IPS-18c (cell line): ENCODE measurements around the gene CACNA1B.
"Not testable (repeated sequence)": the region's sequence is repeated elsewhere in the genome, so short reads cannot be mapped to it uniquely, and the experiment has no call there.

ENCODE experiments used
- H3K4me3 ChIP-seq: 2 replicates; pipeline ENCODE4 v1.7.0; 2013; ENCODE audit warnings: low read depth, mild to moderate bottlenecking, low read length, moderate library complexity; ENCODE audit not compliant: insufficient read depth
- H3K9me3 ChIP-seq: one replicate; pipeline ENCODE4 v1.6.1; 2013; ENCODE audit warnings: mild to moderate bottlenecking, low read length, moderate library complexity; ENCODE audit not compliant: control insufficient read depth, insufficient read depth

CACNA1B gene

DNA sequence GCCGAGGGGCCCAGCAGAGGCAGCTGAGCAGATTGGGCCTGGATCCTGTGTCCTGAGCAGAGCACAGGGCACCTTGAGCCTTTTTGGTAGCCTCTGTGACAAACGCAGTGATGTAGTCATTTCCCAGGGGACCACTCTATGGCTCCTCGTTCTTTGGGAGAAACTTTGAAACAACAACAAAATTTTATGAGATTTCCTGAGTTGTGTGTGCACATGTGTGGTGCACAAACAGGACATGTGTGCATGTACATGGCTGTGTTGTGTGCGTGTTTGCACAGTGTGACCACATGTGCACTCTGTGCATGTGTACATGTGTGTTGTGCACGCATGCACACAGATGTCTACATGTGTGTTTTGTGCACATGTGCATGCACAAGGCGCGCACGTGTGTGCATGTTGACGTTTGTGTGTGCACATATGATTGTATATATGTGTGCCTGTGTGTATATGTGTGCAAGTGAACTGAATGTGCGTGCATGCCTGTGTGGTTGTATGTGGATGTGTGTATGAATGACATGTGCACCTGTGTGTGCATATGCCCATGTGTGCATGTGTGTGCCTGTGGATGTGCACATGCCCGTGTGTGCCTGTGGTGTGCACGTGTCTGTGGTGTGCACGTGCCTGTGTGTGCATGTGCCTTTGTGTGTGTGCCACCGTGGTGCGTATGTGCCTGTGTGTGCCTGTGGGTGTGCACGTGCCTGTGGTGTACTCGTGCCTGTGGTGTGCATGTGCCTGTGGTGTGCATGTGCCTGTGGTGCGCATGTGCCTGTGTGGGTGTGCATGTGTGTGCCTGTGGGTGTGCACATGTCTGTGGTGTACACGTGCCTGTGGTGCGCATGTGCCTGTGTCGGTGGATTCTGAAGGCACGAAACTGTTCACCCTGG is 221.6 kb downstream of the CACNA1B start:
- no peaks in the 10 kb centered on the region for H3K9me3 ChIP-seq
- no peak overlapping the region for H3K4me3 ChIP-seq

DNA sequence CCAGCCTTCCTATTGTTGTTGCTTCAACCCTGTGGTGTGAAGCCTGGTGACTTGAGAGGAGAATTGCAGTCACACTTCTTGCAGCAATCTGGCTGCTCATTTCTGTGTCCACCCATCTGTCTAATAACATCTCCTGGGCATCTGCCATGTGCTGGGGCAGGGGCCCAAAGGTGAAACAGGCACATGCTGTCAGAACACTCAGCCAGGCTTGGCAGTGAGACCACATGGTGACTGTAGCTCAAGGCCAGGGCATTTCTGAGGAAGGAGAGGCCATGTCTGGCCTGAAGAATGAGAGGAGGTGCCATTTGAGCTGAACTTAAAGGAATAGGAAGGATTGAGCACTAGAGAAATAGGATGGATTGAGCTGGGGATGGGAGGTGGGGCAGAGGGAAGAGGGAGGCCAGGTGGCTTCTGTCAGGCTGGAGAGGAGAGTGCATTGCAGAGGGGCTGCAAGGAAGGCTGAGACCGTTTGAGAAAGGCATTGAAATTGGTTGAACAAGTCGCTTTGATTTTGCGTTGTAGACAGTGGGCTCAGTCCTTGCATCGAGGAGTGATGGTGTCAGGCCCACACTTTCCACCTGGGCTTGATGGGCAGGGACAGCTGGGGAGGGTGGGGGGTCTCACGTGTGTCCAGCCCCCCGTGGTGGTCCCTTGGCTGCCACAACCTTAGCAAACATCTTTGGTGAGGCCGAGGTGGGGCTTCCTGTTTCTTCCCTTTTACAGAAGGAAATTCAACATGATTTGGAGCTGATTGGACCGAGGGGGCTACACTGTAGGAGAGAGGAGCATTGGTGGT is 222.4 kb downstream of the CACNA1B start:
- Histone ChIP-seq H3K9me3 (no peaks in the 10 kb centered on the region), H3K4me3 (no peak overlapping the region)

DNA sequence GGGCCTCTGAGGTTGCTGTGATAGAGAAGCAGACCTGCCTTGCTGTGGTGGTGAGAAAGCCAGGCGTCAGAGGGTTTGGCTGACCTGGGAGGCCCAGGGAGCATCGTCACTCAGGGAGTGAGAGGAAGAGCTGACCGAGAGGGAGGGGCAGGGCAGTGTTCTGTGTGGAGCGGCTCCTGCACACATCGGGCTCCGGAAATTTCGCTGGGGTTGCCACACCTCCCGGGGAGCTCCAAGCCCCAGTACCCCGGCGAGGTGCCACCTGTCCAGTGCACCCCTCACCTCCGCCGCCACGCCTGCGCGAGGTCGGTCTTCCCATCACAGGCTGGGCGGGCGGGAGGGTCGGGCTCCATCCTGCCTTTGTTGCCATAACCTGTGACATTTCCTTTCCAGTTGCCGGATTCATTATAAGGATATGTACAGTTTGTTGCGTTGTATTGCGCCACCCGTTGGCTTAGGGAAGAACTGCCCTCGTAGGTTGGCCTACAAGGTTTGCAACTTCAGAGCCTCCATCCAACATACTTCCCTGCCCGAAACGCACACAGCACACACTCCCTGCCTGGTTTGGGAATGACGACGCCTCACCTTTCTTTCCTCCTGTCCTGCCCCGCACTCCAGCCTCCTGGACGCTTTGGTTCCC is 223.2 kb downstream of the CACNA1B start:
- no peak overlapping the region for H3K4me3 ChIP-seq
- no peaks in the 10 kb centered on the region for H3K9me3 ChIP-seq

DNA sequence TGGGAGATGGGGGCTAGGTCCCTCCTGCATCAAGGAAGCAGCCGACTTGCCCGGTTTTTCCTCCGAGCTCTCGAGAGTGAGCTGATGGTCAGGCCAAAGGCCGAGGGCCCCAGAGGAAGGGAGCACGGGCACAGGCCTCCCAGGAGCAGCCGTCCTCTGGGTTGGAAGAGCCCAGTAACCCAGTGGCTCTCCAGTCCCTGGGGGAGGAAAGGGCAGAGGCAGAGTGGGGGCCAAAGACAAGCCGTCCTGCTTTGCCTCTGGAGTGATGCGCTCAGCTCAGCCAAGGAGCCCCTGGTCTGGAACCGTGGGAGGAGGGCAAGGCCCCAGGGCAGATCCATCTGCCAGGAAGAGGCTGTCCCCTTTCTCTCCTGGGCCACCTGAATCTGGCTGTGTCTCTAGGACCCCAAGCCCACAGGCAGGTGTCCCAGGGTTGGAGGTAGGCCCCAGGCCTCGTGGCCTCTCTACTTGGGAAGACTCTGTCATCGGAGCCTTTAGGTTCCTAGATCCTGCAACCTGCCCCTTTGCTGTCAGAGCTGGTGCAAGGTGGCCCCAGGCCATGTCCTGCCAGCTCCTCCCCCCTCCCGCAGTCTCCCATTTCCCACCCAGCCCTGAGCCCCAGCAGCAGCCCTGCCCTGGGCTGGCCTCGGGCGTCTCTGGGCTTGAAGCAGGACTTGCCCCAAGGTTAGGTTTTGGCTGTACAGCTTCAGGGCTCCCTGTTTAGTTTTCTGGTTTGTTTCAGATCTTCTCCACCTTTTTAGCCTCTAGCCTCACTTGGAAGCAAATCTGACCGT is 224.1 kb downstream of the CACNA1B start:
- no peak overlapping the region for H3K4me3 ChIP-seq
- no peaks in the 10 kb centered on the region for H3K9me3 ChIP-seq

DNA sequence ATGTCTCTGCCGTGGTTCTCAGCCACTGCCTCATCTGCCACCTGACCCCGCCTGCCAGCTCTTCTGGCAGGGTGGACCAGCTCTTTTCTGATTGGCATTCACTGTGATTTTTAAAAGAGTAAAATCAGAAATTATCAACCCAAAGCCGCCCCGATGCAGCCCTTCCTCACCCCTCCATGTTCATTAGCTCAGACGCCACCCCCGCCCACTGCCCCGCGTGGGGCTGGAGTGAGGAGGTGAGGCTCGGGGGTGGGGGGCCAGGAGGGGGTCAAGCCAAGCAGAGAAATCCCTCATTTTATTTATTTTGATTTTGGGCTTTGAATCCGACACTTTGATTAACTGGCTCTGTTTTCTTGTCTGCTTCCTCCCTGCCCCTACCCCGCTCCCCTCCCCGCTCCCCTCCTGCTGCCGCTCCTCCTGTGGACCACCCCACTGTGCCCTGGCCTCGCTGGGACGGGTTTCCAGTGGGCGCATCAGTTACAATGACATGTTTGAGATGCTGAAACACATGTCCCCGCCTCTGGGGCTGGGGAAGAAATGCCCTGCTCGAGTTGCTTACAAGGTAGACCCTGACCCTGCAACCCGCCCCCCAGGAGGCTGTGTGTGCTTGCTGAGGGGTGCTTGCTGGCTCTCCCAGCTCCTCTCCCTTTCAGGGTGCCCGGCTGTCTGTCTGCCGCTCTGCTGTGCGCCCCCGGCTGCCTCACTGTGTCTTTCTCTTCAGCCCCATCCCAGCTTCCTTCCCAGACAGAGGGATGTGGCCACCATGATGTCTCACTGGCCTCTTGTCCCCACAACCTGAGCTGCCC is 224.9 kb downstream of the CACNA1B start:
- peaks cover 2% of the 10 kb centered on the region for H3K9me3 ChIP-seq
- no peak overlapping the region for H3K4me3 ChIP-seq

DNA sequence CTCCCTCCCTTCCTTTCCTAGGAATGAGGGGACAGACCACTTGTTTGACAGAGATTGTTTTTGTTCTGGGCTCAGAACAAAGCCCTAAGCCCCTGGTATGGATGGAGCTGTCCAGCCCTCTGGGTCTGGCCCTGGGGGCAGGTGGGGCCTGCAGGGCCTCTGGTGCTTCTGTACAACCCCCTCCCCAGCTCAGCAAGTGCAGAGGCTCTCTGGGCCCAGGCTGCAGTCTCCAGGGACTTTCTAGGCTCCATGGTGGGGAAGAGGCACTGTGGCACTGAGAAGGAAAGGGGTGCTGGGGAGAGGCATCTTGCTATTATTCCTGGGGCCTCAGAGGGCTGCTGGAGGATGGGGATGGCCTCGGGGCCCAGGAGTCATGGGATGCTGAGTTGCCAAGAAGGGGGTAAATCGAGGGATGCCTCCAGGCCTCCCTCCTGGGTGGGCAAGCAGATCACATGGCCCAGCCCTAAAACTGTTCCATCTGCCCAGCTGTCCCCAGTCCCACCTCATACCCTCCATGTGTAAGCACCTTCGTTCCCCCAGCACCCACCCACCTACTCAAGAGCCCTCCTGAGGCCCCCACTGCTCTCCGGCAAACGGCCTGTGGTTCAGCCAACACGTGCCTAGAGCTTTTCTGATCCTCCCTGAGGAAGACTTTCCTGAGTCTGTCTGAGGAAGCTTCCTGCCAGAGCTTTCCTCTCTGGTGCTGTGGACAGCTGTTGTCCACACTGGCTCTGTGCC is 225.7 kb downstream of the CACNA1B start:
- Histone ChIP-seq H3K4me3 (no peak overlapping the region), H3K9me3 (peaks cover 2% of the 10 kb centered on the region)

DNA sequence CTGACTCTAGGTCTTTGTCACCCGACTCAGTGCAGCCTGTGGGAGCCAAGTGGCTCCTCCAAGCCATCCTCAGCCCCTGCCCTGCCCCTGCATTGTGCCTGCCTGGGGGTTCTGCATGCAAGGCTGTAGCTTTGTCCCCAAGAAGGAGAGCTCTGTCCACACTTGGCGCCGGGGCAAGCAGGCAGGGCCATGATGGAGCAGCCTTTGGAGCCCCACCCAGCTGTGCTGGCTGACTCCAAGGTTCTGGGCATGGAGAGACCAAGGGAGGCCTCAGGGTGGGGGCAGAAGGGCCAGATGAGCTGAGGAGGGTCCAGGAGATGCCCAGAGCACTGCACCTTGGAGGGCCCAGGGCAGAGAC is 226.2 kb downstream of the CACNA1B start:
- no peak overlapping the region for H3K4me3 ChIP-seq
- peaks cover 2% of the 10 kb centered on the region for H3K9me3 ChIP-seq

DNA sequence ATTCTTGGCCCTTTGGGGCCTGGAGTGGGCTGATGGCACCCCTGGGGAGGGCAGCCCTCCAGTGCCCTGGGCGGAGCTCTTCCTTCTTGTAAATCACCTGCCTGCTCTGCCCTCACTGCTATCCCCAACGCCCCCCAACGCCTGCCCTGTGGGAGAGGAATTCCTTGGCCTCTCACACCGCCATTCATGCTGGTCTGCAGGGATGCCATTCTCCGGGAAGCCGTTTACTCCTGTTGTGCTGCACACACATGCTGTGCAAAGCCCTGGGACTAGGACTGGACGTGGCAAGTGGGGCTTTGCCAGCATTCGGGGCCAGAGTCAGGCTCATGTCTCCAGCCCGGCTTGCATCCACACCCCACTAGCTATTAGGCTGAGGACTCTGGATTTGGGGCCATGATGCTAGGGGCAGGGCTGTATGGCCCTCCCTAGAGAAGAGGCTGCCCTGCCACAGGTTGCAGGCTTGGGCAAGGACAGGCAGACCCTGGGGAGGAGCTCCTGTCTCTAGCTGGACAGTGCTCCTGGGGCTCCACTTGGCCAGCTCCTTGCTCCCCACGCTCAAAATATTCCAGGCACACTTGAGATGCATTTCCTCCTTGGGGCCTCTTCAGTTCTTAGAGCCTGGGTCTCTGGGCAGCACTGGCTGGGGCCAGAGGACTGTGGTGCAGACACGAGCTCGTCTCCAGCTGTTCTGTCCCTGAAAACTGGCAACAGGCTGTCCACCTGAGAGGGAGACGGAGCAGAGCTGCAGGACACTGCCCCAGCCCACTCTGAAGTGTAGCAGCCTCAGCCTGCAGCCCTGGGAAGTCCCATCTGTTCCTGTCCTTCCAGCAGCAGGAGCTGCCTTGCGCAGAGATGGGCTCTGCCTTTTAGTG is 226.9 kb downstream of the CACNA1B start:
- Histone ChIP-seq H3K9me3 (peaks cover 2% of the 10 kb centered on the region), H3K4me3 (no peak overlapping the region)

DNA sequence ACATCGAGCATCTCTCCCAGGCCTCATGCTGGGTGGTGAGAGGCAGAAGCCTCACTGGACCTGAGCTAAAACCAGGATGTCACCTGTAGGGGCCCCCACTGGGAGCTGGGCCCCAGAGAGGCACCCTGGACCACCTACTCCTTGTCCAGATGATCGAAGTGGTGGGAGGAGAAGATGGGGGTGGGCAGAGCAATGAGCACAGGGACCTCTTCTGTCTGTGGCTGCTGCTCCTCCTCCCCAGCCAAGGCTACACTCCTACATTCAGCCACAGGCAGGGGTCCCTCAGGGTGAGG is 227.5 kb downstream of the CACNA1B start:
- Histone ChIP-seq H3K9me3 (peaks cover 2% of the 10 kb centered on the region), H3K4me3 (no peak overlapping the region)

DNA sequence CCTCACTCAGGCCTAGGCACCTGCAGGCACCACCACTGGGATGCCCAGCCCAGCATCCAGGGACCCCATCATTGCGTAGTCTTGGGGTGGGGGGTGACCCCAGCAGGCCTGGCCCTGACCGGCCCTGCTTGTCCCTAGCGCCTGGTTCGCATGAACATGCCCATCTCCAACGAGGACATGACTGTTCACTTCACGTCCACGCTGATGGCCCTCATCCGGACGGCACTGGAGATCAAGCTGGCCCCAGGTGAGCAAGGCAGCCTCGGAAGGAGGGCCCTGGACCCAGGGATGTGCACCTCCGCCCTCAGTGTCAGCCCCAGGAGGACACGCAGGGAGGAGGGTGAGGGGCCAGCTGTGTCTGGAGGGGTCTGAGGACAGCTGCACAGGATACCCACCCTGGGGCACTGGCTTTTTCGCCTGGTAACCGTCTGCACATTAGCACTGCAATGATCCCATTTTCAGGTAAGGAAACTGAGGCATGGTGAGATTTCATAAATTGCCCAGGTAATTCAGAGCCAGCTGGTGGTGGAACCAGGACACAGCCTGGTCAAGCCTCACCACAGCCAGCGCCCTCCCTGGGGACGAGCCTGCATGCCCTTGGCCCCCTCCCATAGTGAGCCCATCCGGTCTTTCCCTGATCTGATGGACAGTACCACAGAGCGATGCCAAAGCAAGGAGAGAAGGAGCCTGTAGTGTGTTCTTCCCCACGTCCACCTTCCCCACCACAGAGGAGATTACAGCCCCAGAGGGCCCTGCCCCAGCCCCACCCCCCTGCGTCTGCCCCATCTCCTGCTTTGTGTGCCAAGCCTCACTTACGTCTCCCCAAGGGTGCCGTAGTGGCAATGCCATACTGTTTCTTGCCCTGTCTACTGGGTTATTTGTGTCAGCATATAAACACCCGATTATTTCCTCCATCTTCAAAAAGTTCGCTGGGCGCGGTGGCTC is 228.3 kb downstream of the CACNA1B start:
- Histone ChIP-seq H3K4me3 (no peak overlapping the region), H3K9me3 (peaks cover 2% of the 10 kb centered on the region)

DNA sequence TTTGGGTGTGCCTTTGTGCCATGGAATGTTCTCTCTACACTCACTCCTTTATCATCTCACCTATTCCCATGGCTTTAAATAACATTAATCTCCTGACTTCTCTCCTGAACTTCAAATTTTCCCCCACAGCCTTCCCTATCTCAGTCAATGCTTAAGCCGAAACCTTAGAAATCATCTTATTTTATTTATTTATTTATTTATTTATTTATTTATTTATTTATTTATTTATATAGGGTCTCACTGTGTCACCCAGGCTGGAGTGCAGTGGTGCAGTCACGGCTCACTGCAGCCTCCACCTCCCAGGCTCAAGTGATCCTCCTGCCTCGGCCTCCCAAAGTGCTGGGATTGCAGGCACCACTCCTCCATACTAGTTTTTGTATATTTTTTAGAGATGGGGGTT is 229.5 kb downstream of the CACNA1B start:
- H3K4me3 ChIP-seq, H3K9me3 ChIP-seq: not testable (repeated sequence)

DNA sequence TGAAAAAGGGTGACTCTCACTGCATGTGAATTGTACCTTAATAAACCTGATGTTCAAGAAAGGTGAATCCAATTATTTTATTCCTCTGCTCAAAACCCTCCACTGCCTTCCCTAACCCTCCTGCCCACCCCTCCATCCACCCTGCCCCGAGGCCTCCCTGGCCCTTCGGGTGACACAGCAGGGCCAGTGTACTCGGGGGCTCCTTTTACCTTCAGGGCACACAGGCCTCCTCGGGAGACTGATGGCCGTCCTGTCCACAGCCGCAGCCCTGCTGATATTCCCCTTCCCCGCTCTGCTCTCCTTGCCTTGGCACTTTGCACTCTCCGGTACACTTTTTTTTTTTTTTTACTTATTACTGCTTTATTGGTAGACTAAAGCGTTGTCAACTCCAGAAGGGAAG is 234.0 kb downstream of the CACNA1B start:
- Histone ChIP-seq H3K9me3 (peaks cover 6% of the 10 kb centered on the region), H3K4me3 (no peak overlapping the region)

DNA sequence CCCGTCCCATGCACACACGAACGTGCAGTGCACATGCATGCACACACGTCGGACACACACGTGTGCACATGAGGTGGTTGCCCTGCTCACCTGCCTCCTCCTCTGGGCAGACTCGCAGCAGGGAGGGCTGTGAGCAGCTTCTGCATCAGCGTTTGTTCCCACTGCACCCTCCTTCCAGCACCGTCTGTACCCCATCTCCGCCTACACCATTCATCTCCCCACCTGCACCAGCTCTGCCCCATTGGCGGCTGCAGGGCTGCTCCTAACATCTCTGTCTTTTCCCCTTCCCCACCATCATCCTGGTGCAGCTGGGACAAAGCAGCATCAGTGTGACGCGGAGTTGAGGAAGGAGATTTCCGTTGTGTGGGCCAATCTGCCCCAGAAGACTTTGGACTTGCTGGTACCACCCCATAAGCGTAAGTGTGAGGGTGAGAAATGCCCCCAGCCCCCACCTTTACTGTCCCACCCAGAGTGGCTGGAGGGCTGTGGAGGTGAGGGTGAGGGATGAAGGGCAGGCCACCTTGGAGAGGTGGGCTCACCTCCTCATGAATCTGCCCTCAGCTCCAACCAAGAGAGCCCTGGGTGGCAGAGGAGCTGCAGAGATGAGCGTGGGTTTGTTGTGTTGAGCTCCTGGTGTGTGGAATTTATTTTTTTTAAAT is 234.6 kb downstream of the CACNA1B start:
- peaks cover 6% of the 10 kb centered on the region for H3K9me3 ChIP-seq
- no peak overlapping the region for H3K4me3 ChIP-seq
